Ovary (tissue), 3 donors: ENCODE data around the gene BRIP1.

Source experiments
- CTCF ChIP-seq, 3 donors: fragments of 450-650 bp in 2 of 3; fragments of 200-600 bp in 1 of 3; IDR thresholded peaks; one replicate each; pipeline versions ENCODE4 v1.5.1 to v1.8.0; 2016 to 2022; ENCODE audit warnings: antibody characterized with exemption in 3 of 3, mild to moderate bottlenecking in 1 of 3
- POLR2A ChIP-seq: fragments of 450-650 bp; IDR thresholded peaks from one replicate; pipeline ENCODE4 v1.6.1; 2017; ENCODE audit warnings: antibody characterized with exemption, mild to moderate bottlenecking, moderate library complexity
- donor health status: DM: no; HTN: no; CAD: no.

GRCh38 chr17:61753696-61754095 lies 109.6 kb downstream of the BRIP1 start:
- TF ChIP-seq CTCF (IDR thresholded peaks at IDR 0.05) (no peak), POLR2A (no peak)
